ENCODE data around the gene EVPL. TPM values are rescaled to one million over a fixed set of nuclear protein-coding genes. Genes with fewer than 3 reads are reported as not detected.

Gene EVPL
- total and polyA plus RNA-seq, 2 donors from 2014 or later = 11.1 to 23.5 TPM

- Histone ChIP-seq H3K4me1 (ENCODE audit: control insufficient read depth in 2 of 3, insufficient read depth in 2 of 3, low read depth in 1 of 3, low read length in 3 of 3) (no peaks in the 10 kb centered on the region), H3K9me3 (ENCODE audit: control insufficient read depth in 2 of 3, insufficient read depth in 1 of 3, low read length in 3 of 3) (no peaks in the 10 kb centered on the region), H3K4me3 (ENCODE audit: low read length in 3 of 3) (no peak overlapping the region), H3K36me3 (ENCODE audit: control insufficient read depth in 2 of 3, insufficient read depth in 3 of 3, low read length in 3 of 3) (peaks cover 3 to 17% (median 13%) of the 10 kb centered on the region in 3 donors), H3K27me3 (ENCODE audit: control insufficient read depth, insufficient read depth, low read length) (no peaks in the 10 kb centered on the region), H3K27ac (ENCODE audit: low read depth in 2 of 2, low read length in 2 of 2) (no peak overlapping the region), H3K9ac (ENCODE audit: low read length in 3 of 3) (no peak overlapping the region)
- FAIRE-seq (no peak), DNase-seq (no peak)
- no peak for TF ChIP-seq CTCF (IDR thresholded peaks at IDR 0.05; ENCODE audit: borderline replicate concordance, extremely low read depth, insufficient read depth)
- intact Hi-C loops (cut with DNase I) = no loop called here
These were observed 67.1 kb downstream of the EVPL start for GRCh38 chr17:75959839-75960511.

GRCh38 chr17:75959051-75959838, 67.9 kb downstream of the EVPL start:
- FAIRE-seq = no peak
- no peak for DNase-seq
- no peak overlapping the region for H3K9ac ChIP-seq (ENCODE audit: low read length in 3 of 3)
- H3K4me1 ChIP-seq (ENCODE audit: control insufficient read depth in 2 of 3, insufficient read depth in 2 of 3, low read depth in 1 of 3, low read length in 3 of 3) = no peaks in the 10 kb centered on the region
- H3K4me3 ChIP-seq (ENCODE audit: low read length in 3 of 3) = no peak overlapping the region
- no peaks in the 10 kb centered on the region for H3K27me3 ChIP-seq (ENCODE audit: control insufficient read depth, insufficient read depth, low read length)
- no peak for TF ChIP-seq CTCF (IDR thresholded peaks at IDR 0.05; ENCODE audit: borderline replicate concordance, extremely low read depth, insufficient read depth)
- no peak overlapping the region for H3K27ac ChIP-seq (ENCODE audit: low read depth in 2 of 2, low read length in 2 of 2)
- intact Hi-C loops (cut with DNase I) = no loop called here
- no peaks in the 10 kb centered on the region for H3K9me3 ChIP-seq (ENCODE audit: control insufficient read depth in 2 of 3, insufficient read depth in 1 of 3, low read length in 3 of 3)
- peaks cover 3 to 20% (median 13%) of the 10 kb centered on the region in 3 donors for H3K36me3 ChIP-seq (ENCODE audit: control insufficient read depth in 2 of 3, insufficient read depth in 3 of 3, low read length in 3 of 3)

Other genes with a start within 250 kb of the EVPL start
- gene UNK, start 242.5 kb downstream of the EVPL start, total RNA-seq = 35.5 TPM
- 12.0 TPM for gene UNK, start 242.5 kb downstream of the EVPL start, polyA plus RNA-seq (ENCODE audit: insufficient read depth, low read depth, low replicate concordance)
- gene UNC13D, start 182.9 kb downstream of the EVPL start, total RNA-seq = 26.1 TPM
- gene UNC13D, start 182.9 kb downstream of the EVPL start, polyA plus RNA-seq (ENCODE audit: insufficient read depth, low read depth, low replicate concordance) = 3.8 TPM
- 135 TPM for gene WBP2, start 172.0 kb downstream of the EVPL start, total RNA-seq
- 151 TPM for gene WBP2, start 172.0 kb downstream of the EVPL start, polyA plus RNA-seq (ENCODE audit: insufficient read depth, low read depth, low replicate concordance)
- 118 TPM for gene TRIM47, start 148.7 kb downstream of the EVPL start, total RNA-seq
- gene TRIM47, start 148.7 kb downstream of the EVPL start, polyA plus RNA-seq (ENCODE audit: insufficient read depth, low read depth, low replicate concordance) = 95.0 TPM
- gene TRIM65, start 130.4 kb downstream of the EVPL start, total RNA-seq = 23.6 TPM
- 11.5 TPM for gene TRIM65, start 130.4 kb downstream of the EVPL start, polyA plus RNA-seq (ENCODE audit: insufficient read depth, low read depth, low replicate concordance)
- gene MRPL38, start 122.4 kb downstream of the EVPL start, total RNA-seq = 89.8 TPM
- gene MRPL38, start 122.4 kb downstream of the EVPL start, polyA plus RNA-seq (ENCODE audit: insufficient read depth, low read depth, low replicate concordance) = 114 TPM
- 11.5 TPM for gene FBF1, start 86.3 kb downstream of the EVPL start, total RNA-seq
- 5.7 TPM for gene FBF1, start 86.3 kb downstream of the EVPL start, polyA plus RNA-seq (ENCODE audit: insufficient read depth, low read depth, low replicate concordance)
- gene ACOX1, start 48.1 kb downstream of the EVPL start, total RNA-seq = 60.6 TPM
- gene ACOX1, start 48.1 kb downstream of the EVPL start, polyA plus RNA-seq (ENCODE audit: insufficient read depth, low read depth, low replicate concordance) = 24.7 TPM
- gene TEN1, start 48.1 kb downstream of the EVPL start, total RNA-seq = 21.3 TPM
- gene TEN1, start 48.1 kb downstream of the EVPL start, polyA plus RNA-seq (ENCODE audit: insufficient read depth, low read depth, low replicate concordance) = 40.8 TPM
- 7.1 TPM for gene CDK3, start 26.5 kb downstream of the EVPL start, total RNA-seq
- gene CDK3, start 26.5 kb downstream of the EVPL start, polyA plus RNA-seq (ENCODE audit: insufficient read depth, low read depth, low replicate concordance) = 7.4 TPM
- 68.1 TPM for gene SRP68, start 45.2 kb upstream of the EVPL start, total RNA-seq
- gene SRP68, start 45.2 kb upstream of the EVPL start, polyA plus RNA-seq (ENCODE audit: insufficient read depth, low read depth, low replicate concordance) = 52.7 TPM
- gene GALR2, start 47.5 kb upstream of the EVPL start, total RNA-seq = not detected
- gene GALR2, start 47.5 kb upstream of the EVPL start, polyA plus RNA-seq (ENCODE audit: insufficient read depth, low read depth, low replicate concordance) = not detected
- 0.22 TPM for gene ZACN, start 51.9 kb upstream of the EVPL start, total RNA-seq
- not detected for gene ZACN, start 51.9 kb upstream of the EVPL start, polyA plus RNA-seq (ENCODE audit: insufficient read depth, low read depth, low replicate concordance)
- 143 TPM for gene EXOC7, start 76.5 kb upstream of the EVPL start, total RNA-seq
- gene EXOC7, start 76.5 kb upstream of the EVPL start, polyA plus RNA-seq (ENCODE audit: insufficient read depth, low read depth, low replicate concordance) = 83.2 TPM
- gene FOXJ1, start 113.9 kb upstream of the EVPL start, total RNA-seq = 6.8 TPM
- gene FOXJ1, start 113.9 kb upstream of the EVPL start, polyA plus RNA-seq (ENCODE audit: insufficient read depth, low read depth, low replicate concordance) = 3.4 TPM
- gene RNF157, start 213.2 kb upstream of the EVPL start, total RNA-seq = 4.8 TPM
- 12.4 TPM for gene RNF157, start 213.2 kb upstream of the EVPL start, polyA plus RNA-seq (ENCODE audit: insufficient read depth, low read depth, low replicate concordance)
- 54.3 TPM for gene UBALD2, start 238.0 kb upstream of the EVPL start, total RNA-seq
- 59.1 TPM for gene UBALD2, start 238.0 kb upstream of the EVPL start, polyA plus RNA-seq (ENCODE audit: insufficient read depth, low read depth, low replicate concordance)